Stimulated activated CD8-positive, alpha-beta memory T cell treated with anti-CD3 and anti-CD28 coated beads, Interleukin-7, amount 100 ng/mL, for 24 hours (primary cell): ENCODE data around the gene MYO1D.
"Not testable (repeated sequence)": the region's sequence is repeated elsewhere in the genome, so short reads cannot be mapped to it uniquely, and the experiment has no call there.

Experiments
- DNase-seq: peaks from one replicate; pipeline ENCODE4 v3.0.0-alpha.2; 2020; ENCODE audit warnings: low read depth

MYO1D gene

GRCh38 chr17:32525122-32525521 lies 351.8 kb downstream of the MYO1D start:
- DNase-seq, result no peak

GRCh38 chr17:32524553-32524880 lies 352.4 kb downstream of the MYO1D start:
- not testable (repeated sequence) for DNase-seq

GRCh38 chr17:32523827-32524552 lies 352.9 kb downstream of the MYO1D start:
- DNase-seq, result no peak

- DNase-seq, result no peak
These were observed 353.8 kb downstream of the MYO1D start for GRCh38 chr17:32523017-32523680.

- DNase-seq, result no peak
These were observed 356.1 kb downstream of the MYO1D start for GRCh38 chr17:32520737-32521404.

GRCh38 chr17:32520104-32520701 lies 356.7 kb downstream of the MYO1D start:
- DNase-seq, result no peak

GRCh38 chr17:32519228-32520103 lies 357.5 kb downstream of the MYO1D start:
- DNase-seq, result no peak

- no peak for DNase-seq
These were observed 358.2 kb downstream of the MYO1D start for GRCh38 chr17:32518646-32519227.

- DNase-seq, result no peak
These were observed 358.9 kb downstream of the MYO1D start for GRCh38 chr17:32517982-32518381.

- no peak for DNase-seq
These were observed 359.8 kb downstream of the MYO1D start for GRCh38 chr17:32516940-32517701.

GRCh38 chr17:32516450-32516849 lies 360.5 kb downstream of the MYO1D start:
- no peak for DNase-seq

- no peak for DNase-seq
These were observed 361.1 kb downstream of the MYO1D start for GRCh38 chr17:32515677-32516383.

- no peak for DNase-seq
These were observed 362.3 kb downstream of the MYO1D start for GRCh38 chr17:32514606-32515005.

- DNase-seq, result no peak
These were observed 363.3 kb downstream of the MYO1D start for GRCh38 chr17:32513579-32513978.

- DNase-seq, result no peak
These were observed 364.6 kb downstream of the MYO1D start for GRCh38 chr17:32512328-32512727.

- no peak for DNase-seq
These were observed 366.5 kb downstream of the MYO1D start for GRCh38 chr17:32510466-32510865.

- DNase-seq, result no peak
These were observed 368.0 kb downstream of the MYO1D start for GRCh38 chr17:32508926-32509325.

GRCh38 chr17:32504166-32504990 lies 372.5 kb downstream of the MYO1D start:
- DNase-seq, result no peak
